Measurements from ENCODE around the gene AP1M2. TPM values are rescaled to one million over a fixed set of nuclear protein-coding genes. Genes with fewer than 3 reads are reported as not detected.
"Not testable (repeated sequence)": the region's sequence is repeated elsewhere in the genome, so short reads cannot be mapped to it uniquely, and the experiment has no call there.

AP1M2 gene
- total RNA-seq, 1 donor from 2014 or later: 29.0 TPM

DNA sequence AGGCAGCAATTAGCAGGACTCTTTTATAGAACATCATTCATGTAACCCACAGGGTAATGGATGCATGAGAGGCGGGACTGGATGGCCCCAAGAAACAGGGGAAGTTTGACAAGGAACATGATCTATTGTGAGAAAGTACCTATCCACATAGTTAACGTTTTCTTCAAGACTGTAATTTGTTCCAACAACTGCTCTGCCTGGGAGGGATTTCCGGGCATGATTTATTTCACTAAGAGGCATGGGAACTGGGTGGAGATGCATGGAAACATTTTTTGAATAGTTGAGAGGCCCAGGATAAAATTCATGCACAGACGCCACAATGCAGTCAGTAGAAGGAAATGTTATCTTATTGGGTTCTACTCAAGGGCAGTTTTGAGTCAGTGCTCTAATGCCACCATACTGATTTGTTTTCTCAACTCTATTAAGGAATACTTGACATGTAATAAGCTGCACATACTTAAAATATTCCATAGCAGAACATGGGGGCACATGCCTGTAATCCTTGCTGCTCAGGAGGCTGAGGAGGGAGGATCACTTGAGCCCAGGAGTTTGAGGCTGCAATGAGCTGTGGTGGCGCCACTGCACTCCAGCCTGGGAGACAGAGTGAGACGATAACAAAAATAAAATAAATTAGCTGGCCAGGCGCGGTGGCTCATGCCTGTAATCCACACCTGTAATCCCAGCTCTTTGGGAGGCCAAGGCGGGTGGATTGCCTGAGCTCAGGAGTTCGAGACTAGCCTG lies 53.3 kb downstream of the AP1M2 start:
- no peaks in the 10 kb centered on the region for H3K9me3 ChIP-seq
- peak in 1 of 2 donors; percentile 84 for TF ChIP-seq POLR2AphosphoS5 (IDR thresholded peaks at IDR 0.05; ENCODE audit: insufficient read depth in 1 of 2, low read depth in 1 of 2)
- TF ChIP-seq POLR2A (IDR thresholded peaks at IDR 0.05): no peak
- TF ChIP-seq, protein P1, sequence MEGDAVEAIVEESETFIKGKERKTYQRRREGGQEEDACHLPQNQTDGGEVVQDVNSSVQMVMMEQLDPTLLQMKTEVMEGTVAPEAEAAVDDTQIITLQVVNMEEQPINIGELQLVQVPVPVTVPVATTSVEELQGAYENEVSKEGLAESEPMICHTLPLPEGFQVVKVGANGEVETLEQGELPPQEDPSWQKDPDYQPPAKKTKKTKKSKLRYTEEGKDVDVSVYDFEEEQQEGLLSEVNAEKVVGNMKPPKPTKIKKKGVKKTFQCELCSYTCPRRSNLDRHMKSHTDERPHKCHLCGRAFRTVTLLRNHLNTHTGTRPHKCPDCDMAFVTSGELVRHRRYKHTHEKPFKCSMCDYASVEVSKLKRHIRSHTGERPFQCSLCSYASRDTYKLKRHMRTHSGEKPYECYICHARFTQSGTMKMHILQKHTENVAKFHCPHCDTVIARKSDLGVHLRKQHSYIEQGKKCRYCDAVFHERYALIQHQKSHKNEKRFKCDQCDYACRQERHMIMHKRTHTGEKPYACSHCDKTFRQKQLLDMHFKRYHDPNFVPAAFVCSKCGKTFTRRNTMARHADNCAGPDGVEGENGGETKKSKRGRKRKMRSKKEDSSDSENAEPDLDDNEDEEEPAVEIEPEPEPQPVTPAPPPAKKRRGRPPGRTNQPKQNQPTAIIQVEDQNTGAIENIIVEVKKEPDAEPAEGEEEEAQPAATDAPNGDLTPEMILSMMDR (IDR thresholded peaks at IDR 0.05): no peak
- H3K36me3 ChIP-seq: no peaks in the 10 kb centered on the region
- H3K27me3 ChIP-seq: no peaks in the 10 kb centered on the region
- intact Hi-C loops (cut with DNase I): no loop called here
- no peak for DNase-seq (ENCODE audit: extremely low spot score in 2 of 2)
- no peak overlapping the region for H3K4me3 ChIP-seq
- peaks cover 5% of the 10 kb centered on the region for H3K4me1 ChIP-seq
- no peak overlapping the region for H3K27ac ChIP-seq

DNA sequence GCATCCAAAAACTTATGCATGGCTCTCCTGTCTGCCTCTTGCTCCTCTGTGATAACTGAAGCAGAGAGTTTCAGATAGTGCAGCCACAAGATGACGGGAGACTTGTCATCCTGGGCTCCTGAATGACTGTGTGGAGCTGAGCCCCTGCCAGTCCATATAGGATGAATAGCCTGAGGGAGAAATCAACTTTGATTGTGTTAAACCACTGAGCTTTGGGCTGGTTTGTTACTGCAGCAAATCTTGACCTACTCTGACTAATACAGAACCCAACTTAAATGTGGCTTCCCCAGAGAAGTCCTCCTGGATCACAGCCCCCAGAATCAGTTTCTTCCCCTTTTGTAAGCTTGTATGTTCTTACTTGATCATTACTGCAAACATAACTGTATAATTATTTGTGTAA lies 54.7 kb downstream of the AP1M2 start:
- H3K36me3 ChIP-seq: no peaks in the 10 kb centered on the region
- no peak overlapping the region for H3K27ac ChIP-seq
- H3K27me3 ChIP-seq: no peaks in the 10 kb centered on the region
- no peak overlapping the region for H3K4me3 ChIP-seq
- no peak for DNase-seq (ENCODE audit: extremely low spot score in 2 of 2)
- H3K9me3 ChIP-seq: no peaks in the 10 kb centered on the region
- intact Hi-C loops (cut with DNase I): no loop called here
- peaks cover 5% of the 10 kb centered on the region for H3K4me1 ChIP-seq
- TF ChIP-seq, protein P1 (IDR thresholded peaks at IDR 0.05): no peak
- no peak for TF ChIP-seq POLR2AphosphoS5 (IDR thresholded peaks at IDR 0.05; ENCODE audit: insufficient read depth in 1 of 2, low read depth in 1 of 2)

DNA sequence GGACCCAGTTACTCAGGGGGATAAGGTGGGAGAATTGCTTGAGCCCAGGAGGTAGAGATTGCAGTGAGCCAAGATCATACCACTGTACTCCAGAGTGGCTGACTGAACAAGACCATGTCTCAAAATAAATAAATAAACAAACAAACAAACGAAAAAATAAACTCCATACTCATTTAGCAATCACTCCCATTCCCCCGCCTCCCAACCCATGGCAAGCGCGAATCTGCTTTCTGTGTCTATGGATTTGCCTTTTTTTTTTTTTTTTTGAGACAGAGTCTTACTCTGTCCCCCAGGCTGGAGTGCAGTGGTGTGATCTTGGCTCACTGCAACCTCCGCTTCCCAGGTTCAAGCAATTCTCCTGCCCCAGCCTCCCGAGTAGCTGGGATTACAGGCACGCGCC lies 60.2 kb downstream of the AP1M2 start:
- H3K4me3 ChIP-seq; H3K4me1 ChIP-seq; H3K27ac ChIP-seq; H3K9me3 ChIP-seq; H3K27me3 ChIP-seq; intact Hi-C loops (cut with DNase I); DNase-seq (ENCODE audit: extremely low spot score in 2 of 2); H3K36me3 ChIP-seq: not testable (repeated sequence)

DNA sequence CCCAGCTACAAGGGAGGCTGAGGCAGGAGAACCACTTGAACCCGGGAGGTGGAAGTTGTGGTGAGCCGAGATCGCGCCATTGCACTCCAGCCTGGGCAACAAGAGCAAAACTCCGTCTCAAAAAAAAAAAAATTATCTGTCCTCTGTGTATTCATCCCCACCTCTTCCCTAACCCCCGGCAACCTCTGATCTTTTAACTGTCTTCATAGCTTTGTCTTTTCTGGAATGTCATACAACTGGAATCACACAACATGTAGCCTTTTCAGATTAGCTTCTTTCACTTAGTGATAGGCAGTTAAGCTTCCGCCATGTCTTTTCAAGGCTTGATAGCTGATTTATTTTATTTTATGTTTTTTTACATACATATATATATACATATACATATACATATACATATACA lies 61.5 kb downstream of the AP1M2 start:
- TF ChIP-seq POLR2AphosphoS5 (IDR thresholded peaks at IDR 0.05; ENCODE audit: insufficient read depth in 1 of 2, low read depth in 1 of 2): no peak
- TF ChIP-seq POLR2A (IDR thresholded peaks at IDR 0.05): no peak
- TF ChIP-seq, protein P1 (IDR thresholded peaks at IDR 0.05): no peak
- peaks cover 7% of the 10 kb centered on the region for H3K4me1 ChIP-seq
- no peaks in the 10 kb centered on the region for H3K27me3 ChIP-seq
- no peak overlapping the region for H3K27ac ChIP-seq
- DNase-seq (ENCODE audit: extremely low spot score in 2 of 2): no peak
- H3K4me3 ChIP-seq: no peak overlapping the region
- no peaks in the 10 kb centered on the region for H3K9me3 ChIP-seq
- intact Hi-C loops (cut with DNase I): no loop called here
- no peaks in the 10 kb centered on the region for H3K36me3 ChIP-seq

DNA sequence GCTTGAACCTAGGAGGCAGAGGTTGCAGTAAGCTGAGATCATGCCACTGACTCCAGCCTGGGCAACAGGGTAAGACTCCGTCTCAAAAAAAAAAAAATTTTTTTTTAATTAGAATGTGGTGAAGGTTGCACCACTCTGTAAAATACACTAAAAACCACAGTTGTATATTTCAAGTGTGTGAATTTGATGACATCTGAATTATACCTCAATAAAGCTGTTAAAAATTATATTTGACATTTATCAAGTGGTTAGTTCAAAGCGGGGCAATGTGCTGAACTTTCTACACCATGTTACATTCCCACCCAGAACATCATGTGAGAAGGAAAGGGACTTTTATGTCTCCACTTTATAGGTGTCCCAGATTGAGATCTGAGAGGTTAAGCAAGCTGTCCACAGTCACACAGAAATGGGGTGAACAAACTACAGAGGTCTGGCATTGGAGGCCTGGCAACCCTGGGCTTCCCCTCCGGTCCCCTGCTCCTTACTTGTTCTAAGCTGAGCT lies 63.9 kb downstream of the AP1M2 start:
- no peaks in the 10 kb centered on the region for H3K9me3 ChIP-seq
- no peak overlapping the region for H3K27ac ChIP-seq
- peaks cover 19% of the 10 kb centered on the region for H3K4me1 ChIP-seq
- TF ChIP-seq POLR2A (IDR thresholded peaks at IDR 0.05) (no peak), POLR2AphosphoS5 (IDR thresholded peaks at IDR 0.05; ENCODE audit: insufficient read depth in 1 of 2, low read depth in 1 of 2) (no peak)
- TF ChIP-seq, protein P1 (IDR thresholded peaks at IDR 0.05): no peak
- intact Hi-C loops (cut with DNase I): no loop called here
- no peaks in the 10 kb centered on the region for H3K27me3 ChIP-seq
- DNase-seq (ENCODE audit: extremely low spot score in 2 of 2): no peak
- no peak overlapping the region for H3K4me3 ChIP-seq
- H3K36me3 ChIP-seq: no peaks in the 10 kb centered on the region

MicroRNAs encoded within 50 kb of the gene (microRNA counts, 767-probe panel; counts per million panel counts)
- microRNA hsa-miR-1238: 238 to 261 counts per million in 2 donors

Small RNAs within 50 kb of the gene (microRNA-seq; reads per million reads assigned to microRNA genes)
- gene MIR1238 (ENCODE audit: borderline number of aligned reads, borderline replicate concordance): not detected

Small RNAs within 50 kb of the gene (small RNA-seq; reads per million reads assigned to genes)
- gene MIR1238 (not detected), gene RNU7-140P (not detected)

Other genes with a start within 250 kb of the AP1M2 start
- 7.9 TPM for gene ICAM3, start 247.7 kb downstream of the AP1M2 start, total RNA-seq
- 115 TPM for gene TYK2, start 206.7 kb downstream of the AP1M2 start, total RNA-seq
- gene CDC37, start 183.8 kb downstream of the AP1M2 start, total RNA-seq: 112 TPM
- gene PDE4A, start 166.8 kb downstream of the AP1M2 start, total RNA-seq: 16.7 TPM
- gene KEAP1, start 84.0 kb downstream of the AP1M2 start, total RNA-seq: 53.5 TPM
- gene S1PR5, start 69.9 kb downstream of the AP1M2 start, total RNA-seq: 36.6 TPM
- 18.2 TPM for gene ATG4D, start 43.4 kb downstream of the AP1M2 start, total RNA-seq
- gene KRI1, start 21.3 kb downstream of the AP1M2 start, total RNA-seq: 21.6 TPM
- gene CDKN2D, start 18.3 kb downstream of the AP1M2 start, total RNA-seq: 22.8 TPM
- 89.4 TPM for gene SLC44A2, start 38.2 kb upstream of the AP1M2 start, total RNA-seq
- gene ILF3, start 67.0 kb upstream of the AP1M2 start, total RNA-seq: 125 TPM
- 36.3 TPM for gene QTRT1, start 114.1 kb upstream of the AP1M2 start, total RNA-seq
- 128 TPM for gene DNM2, start 130.8 kb upstream of the AP1M2 start, total RNA-seq
- 20.4 TPM for gene TMED1, start 248.9 kb upstream of the AP1M2 start, total RNA-seq